HG03575 (cell line): Measurements from ENCODE around the gene LAMA2.

ENCODE experiments used
- ATAC-seq: cut with Tn5 transposase; IDR thresholded peaks from one replicate; pipeline ENCODE4 v1.9.1; 2021; ENCODE audit not compliant: unreplicated experiment, insufficient number of reproducible peaks, low FRiP score; ENCODE audit errors: extremely low read depth

LAMA2 gene

DNA sequence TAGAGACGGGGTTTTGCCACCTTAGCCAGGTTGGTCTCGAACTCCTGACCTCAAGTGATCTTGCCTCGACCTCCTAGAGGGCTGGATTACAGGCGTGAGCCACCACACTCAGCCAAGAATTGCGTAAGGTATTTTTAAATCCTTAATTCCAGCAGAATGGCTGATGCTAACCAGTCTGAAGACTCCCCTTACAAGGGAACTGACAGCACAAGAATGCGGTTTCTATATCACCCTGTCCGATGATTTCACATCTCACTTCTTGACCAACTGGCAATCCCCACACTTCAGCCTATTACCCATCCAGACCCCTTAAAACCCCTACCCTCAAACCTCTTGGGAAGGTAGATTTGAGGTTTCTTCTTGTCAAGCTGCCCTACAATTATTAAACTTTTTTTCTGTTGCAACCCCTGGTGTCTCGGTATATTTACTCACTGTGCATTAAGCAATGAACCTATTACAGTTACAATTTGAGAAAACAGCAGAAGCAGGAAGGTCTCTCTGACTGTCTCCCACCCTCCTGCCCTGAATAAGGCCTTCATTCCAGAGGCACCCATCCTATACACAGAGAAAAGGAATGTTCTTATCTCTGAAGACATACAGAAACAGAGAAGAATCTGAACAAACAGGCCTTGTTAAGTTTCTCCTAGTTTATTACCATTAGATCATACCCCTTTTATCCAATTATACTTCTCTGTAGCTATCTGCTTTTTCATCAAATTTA is 662.1 kb downstream of the LAMA2 start:
- ATAC-seq, result no peak

DNA sequence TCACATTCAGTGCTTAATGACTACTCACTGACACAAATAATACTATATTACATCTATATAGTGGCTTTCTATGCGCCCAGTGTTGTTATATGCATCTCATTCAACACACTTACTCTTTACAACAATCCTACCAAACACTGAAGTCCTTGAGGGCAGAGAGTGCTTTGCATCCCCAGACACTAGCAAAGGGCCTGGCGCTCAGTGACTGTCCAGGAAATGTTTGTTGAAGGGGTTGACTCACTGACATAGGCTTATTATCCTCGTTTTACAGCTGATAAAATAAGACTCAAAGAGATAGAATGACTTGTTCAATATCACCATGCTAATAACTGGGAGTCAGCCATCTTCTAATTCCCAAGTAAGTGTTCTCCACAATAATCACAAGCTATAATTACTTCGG is 663.8 kb downstream of the LAMA2 start:
- no peak for ATAC-seq

DNA sequence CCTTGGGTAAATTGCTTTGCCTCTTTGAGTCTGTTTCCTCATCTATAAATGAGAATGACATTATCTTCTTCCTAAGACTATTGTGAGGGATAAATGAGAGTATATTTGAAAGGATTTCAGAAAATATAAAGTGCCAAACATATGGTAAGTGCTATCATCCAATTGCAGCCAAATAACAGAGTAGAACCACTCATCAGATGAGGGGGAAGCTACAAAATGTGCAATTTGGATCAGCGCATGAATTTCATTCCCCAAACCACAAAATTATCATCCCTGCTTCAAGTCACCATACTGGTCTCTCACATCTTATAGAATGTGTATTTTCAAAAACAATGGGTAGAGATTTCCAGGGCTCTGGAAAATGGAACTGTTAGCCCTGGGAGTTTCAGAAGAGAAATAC is 668.5 kb downstream of the LAMA2 start:
- ATAC-seq, result no peak

DNA sequence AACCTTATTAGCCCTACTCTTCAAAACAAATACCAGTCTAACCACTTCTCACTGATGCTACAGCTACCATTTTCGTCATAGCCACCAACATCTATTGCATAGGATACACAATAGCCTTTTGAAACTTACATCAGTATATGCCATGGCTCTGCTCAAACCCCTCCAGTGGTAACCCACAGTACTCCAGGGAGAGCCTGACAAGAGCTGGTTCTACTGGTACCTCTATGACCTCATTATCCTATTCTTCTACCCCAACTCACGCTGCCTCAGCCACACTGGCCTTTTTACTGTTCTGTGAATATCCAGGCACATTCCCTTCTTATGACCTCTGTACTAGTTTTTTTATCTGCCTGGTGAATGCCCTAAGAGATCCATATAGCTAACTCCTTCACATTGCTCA is 669.5 kb downstream of the LAMA2 start:
- ATAC-seq, result no peak

DNA sequence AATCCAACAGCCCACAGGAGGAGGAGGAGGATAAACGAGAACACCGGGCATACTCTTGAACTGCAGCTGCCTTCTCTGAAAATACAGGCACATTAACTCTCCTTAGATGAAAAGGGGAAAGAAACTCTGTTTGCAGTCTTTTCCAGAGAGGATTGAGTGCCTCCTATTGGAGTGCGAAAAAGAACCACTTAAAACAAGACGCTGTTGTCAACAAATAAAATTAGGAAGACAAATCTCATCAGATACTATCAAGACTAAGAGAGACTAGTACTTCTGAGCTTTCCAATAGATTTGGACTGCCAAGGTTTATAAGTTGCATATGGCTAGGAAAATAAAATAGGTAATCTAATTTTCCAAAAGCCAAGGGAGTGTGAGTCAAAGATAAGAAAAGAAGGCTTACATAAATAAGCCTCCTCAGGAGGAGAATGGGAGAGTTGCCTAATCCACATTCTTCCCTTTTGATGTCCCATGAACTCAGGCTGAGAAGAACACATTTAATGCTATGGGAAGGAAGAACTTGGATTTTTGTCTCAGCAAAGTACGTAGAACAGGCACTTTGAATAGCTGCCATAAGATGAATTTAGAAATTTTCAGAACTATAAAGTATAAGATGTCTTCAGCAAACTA is 672.4 kb downstream of the LAMA2 start:
- ATAC-seq, result no peak

DNA sequence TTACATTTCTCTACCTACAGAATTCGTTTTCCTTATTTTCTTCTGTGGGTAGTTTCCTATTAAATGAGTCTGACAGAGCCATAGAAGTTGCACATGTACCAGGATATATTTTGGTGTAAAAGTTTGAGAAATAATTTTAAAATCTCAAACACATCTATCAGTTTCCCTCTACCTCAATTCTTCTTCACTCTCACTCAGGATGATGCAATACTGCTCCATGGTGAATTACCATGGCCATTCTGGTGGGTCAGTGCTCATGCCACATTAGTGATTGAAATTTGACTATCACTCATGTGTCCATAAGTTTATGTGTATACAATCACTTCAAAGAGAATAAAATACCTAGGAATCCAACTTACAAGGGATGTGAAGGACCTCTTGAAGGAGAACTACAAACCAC is 675.3 kb downstream of the LAMA2 start:
- no peak for ATAC-seq

DNA sequence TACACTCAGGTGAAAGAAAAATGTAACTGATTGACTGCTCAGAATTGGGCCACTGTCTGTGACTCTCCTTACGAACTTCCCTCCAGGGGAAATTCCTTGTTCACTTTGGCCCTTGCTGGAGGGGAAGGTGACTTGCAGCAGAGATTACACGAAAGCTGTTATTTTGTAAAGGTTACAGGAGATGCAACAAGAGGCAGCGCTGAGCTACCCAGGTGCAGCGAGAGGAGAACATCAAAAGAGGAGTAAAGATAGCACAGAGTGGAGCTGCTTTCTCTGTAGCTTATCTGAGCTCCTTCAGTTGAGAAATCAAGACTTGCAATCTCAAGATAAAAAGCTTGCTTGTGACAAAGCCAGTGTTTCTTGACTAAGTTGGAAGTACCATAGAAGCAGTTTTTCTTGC is 682.4 kb downstream of the LAMA2 start:
- ATAC-seq, result no peak

DNA sequence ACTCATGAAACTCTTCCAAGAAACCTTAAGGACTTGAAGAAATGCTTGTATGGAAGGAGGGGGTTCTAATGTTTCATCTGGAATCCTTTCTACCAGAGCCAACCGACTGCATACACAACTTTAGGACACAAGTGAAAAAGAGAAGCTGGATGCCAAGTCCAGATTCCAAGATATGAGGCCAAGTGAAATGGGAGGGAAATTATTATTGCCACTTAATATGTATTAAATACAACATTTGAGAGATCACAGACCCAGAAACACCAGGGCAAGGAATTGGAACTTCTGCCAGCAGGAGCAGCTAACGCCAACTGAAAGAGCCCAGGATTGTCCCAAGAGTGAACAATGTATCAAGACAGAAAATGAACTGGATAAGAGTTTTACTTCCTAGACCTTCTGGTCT is 682.9 kb downstream of the LAMA2 start:
- no peak for ATAC-seq
